K562 (cell line): ENCODE data around the gene CCDC192. TPM values are rescaled to one million over a fixed set of nuclear protein-coding genes. Genes with fewer than 3 reads are reported as not detected.

Experiments used
- ATAC-seq: fragments of 200-7000 bp; cut with Tn5 transposase; 3 replicates; pipeline ENCODE4 v1.9.1; 2020; ENCODE audit warnings: moderate library complexity
- BruUV-seq: library from RNA; stranded (reverse); fragments of 400-500 nt; replicated peaks from 2 replicates; lab custom pipeline; 2021; lab: Mats Ljungman, UMichigan
- CTCF ChIA-PET: fragments of 300-600 bp; formaldehyde crosslinking; extraction: SDS; loops from one replicate; lab custom pipeline; 2021; ENCODE audit warnings: low intra/inter-chr PET ratio; lab: Yijun Ruan, JAX
- POLR2A ChIA-PET: fragments of 300-600, 350-650 bp; sonication (Branson Sonifier 250); formaldehyde crosslinking; extraction: SDS; loops from one replicate; lab custom pipeline; 2021; ENCODE audit warnings: antibody characterized with exemption, inconsistent platforms; lab: Yijun Ruan, JAX
- DNase-seq, 4 experiments: peaks; one replicate each; pipeline versions ENCODE4 v3.0.0 to v3.0.0-alpha.2; 2011 to 2018; ENCODE audit warnings: low spot score in 3 of 4, mixed read lengths in 3 of 4; ENCODE audit errors: extremely low read depth in 1 of 4
- FAIRE-seq: peaks from 2 replicates; lab custom pipeline; 2011; peaks lifted over from hg19 to GRCh38; lab: Jason Lieb, UNC
- H2AFZ ChIP-seq: 2 replicates; pipeline ENCODE4 v1.6.0; 2011; ENCODE audit warnings: low read depth, low read length, control low read depth, inconsistent platforms
- H3K27ac ChIP-seq: fragments of 200-600 bp; 3 replicates; pipeline ENCODE4 v1.8.0; 2011; ENCODE audit warnings: low read depth, mild to moderate bottlenecking, control low read depth, inconsistent platforms, low read length, moderate library complexity, mixed read lengths; ENCODE audit errors: extremely low read depth
- H3K27me3 ChIP-seq, 2 experiments: fragments of 300-600 bp in 1 of 2; 2 replicates in 1 of 2; 3 replicates in 1 of 2; pipeline versions ENCODE4 v1.6.0 to v1.8.0; 2011; ENCODE audit warnings: inconsistent platforms in 2 of 2, low read length in 2 of 2, mild to moderate bottlenecking in 1 of 2, mixed read lengths in 1 of 2, moderate library complexity in 1 of 2; ENCODE audit not compliant: control insufficient read depth in 2 of 2, insufficient read depth in 2 of 2
- H3K36me3 ChIP-seq: fragments of 300-600 bp; 3 replicates; pipeline ENCODE4 v1.8.0; 2011; ENCODE audit warnings: mild to moderate bottlenecking, low read length, inconsistent platforms; ENCODE audit not compliant: control insufficient read depth, insufficient read depth
- H3K4me1 ChIP-seq, 2 experiments: fragments of 200-600 bp in 1 of 2; replicated peaks in 1 of 2; 2 replicates in 1 of 2; 3 replicates in 1 of 2; pipeline versions ENCODE4 v1.5.1 to v1.8.0; 2011; ENCODE audit warnings: inconsistent platforms in 2 of 2, low read length in 2 of 2, mild to moderate bottlenecking in 1 of 2, mixed read lengths in 1 of 2, moderate library complexity in 1 of 2; ENCODE audit not compliant: control insufficient read depth in 2 of 2, insufficient read depth in 2 of 2
- H3K4me2 ChIP-seq: 2 replicates; pipeline ENCODE4 v1.6.1; 2011; ENCODE audit warnings: low read length, control low read depth, inconsistent platforms, mixed read lengths; ENCODE audit not compliant: insufficient read depth
- H3K4me3 ChIP-seq: fragments of 200-600 bp; sonication (generic), shearing (Covaris generic); 2 replicates; pipeline ENCODE4 v1.5.1; 2016; ENCODE audit warnings: control low read depth, inconsistent platforms
- H3K79me2 ChIP-seq: fragments of 200-600 bp; 3 replicates; pipeline ENCODE4 v1.8.0; 2011; ENCODE audit warnings: low read length, inconsistent platforms; ENCODE audit not compliant: control insufficient read depth, insufficient read depth
- H3K9ac ChIP-seq, 2 experiments: 2 replicates each; pipeline versions ENCODE4 v1.6.0 to v1.6.1; 2011; ENCODE audit warnings: low read depth in 2 of 2, low read length in 2 of 2, control low read depth in 1 of 2, inconsistent platforms in 1 of 2, mild to moderate bottlenecking in 1 of 2, mixed read lengths in 1 of 2; ENCODE audit not compliant: insufficient read depth in 1 of 2
- H3K9me1 ChIP-seq: one replicate; pipeline ENCODE4 v1.6.0; 2011; ENCODE audit warnings: inconsistent platforms, mild to moderate bottlenecking, low read length, moderate library complexity; ENCODE audit not compliant: control insufficient read depth, insufficient read depth
- H3K9me3 ChIP-seq: replicated peaks from 2 replicates; pipeline ENCODE4 v1.5.1; 2011; ENCODE audit warnings: low read depth, low read length, inconsistent platforms; ENCODE audit not compliant: control insufficient read depth, insufficient read depth
- H4K20me1 ChIP-seq: replicated peaks from 2 replicates; pipeline ENCODE4 v1.6.1; 2011; ENCODE audit warnings: low read length, inconsistent platforms, mixed read lengths; ENCODE audit not compliant: control insufficient read depth, insufficient read depth
- BCOR ChIP-seq: fragments of 450-650 bp; IDR thresholded peaks from 2 replicates; pipeline ENCODE4 v1.6.1; 2016
- FOXJ2 ChIP-seq: fragments of 200-800 bp; sonication (Bioruptor generic); IDR thresholded peaks from 2 replicates; pipeline ENCODE4 v1.6.1; 2016; ENCODE audit warnings: missing genetic modification characterization, missing compliant biosample characterization
- KAT2B ChIP-seq: IDR thresholded peaks from one replicate; pipeline ENCODE4 v1.6.1; 2012; ENCODE audit warnings: low read depth, mild to moderate bottlenecking, control low read depth, inconsistent platforms, low read length, moderate library complexity
- NCOA1 ChIP-seq: fragments of 450-650 bp; IDR thresholded peaks from 2 replicates; pipeline ENCODE4 v1.6.1; 2016; ENCODE audit warnings: low read depth
- SMAD4 ChIP-seq: fragments of 250-450 bp; sonication (Bioruptor Pico); conservative IDR thresholded peaks from 2 replicates; pipeline ENCODE4 v1.8.0; 2021; ENCODE audit warnings: inconsistent platforms, mild to moderate bottlenecking, moderate library complexity
- SRSF7 ChIP-seq: fragments of 200-400 bp; formaldehyde crosslinking; optimal IDR thresholded peaks from 2 replicates; pipeline ENCODE3; 2017; ENCODE audit warnings: mild to moderate bottlenecking, low read depth, low read length
- WGBS: fragments of 100-300 bp; shearing (Covaris generic); methylation state at CpG from one replicate; pipeline ENCODE4 v1.1.6; 2016; ENCODE audit warnings: low coverage, mixed read lengths; ENCODE audit not compliant: insufficient coverage; ENCODE audit errors: missing lambda C conversion rate; 5-methylcytosine and 5-hydroxymethylcytosine counted together
- in situ Hi-C: fragments of 300-500 bp; cut with MboI; formaldehyde crosslinking; loops from 4 replicates; pipeline ENCODE4 v1.15.0; 2018; ENCODE audit warnings: inconsistent platforms, mixed read lengths
- intact Hi-C: fragments of 100-400 bp; cut with micrococcal nuclease; formaldehyde crosslinking; loops from 2 replicates; pipeline ENCODE4 v1.14.2; 2022
- polyA plus RNA-seq, 8 experiments: library from polyadenylated mRNA; depleted of rRNA in 4 of 8; stranded (reverse) in 5 of 8; unstranded in 3 of 8; fragments of >200 nt; fragmentation: Nextera tagmentation in 2 of 8; fragmentation: Illumina TruSeq in 1 of 8; extraction: Ambion mirVana in 2 of 8; extraction: Trizol in 1 of 8; gene quantifications; 2 replicates each; pipeline versions ENCODE4 v1.2.1 to v1.2.3, GENCODE V29; 2011 to 2014; ENCODE audit warnings: inconsistent platforms in 1 of 8, missing spikeins in 1 of 8
- total RNA-seq, 7 experiments: library from RNA; depleted of rRNA in 6 of 7; stranded (reverse); fragments of >200 nt in 6 of 7; fragmentation: Illumina TruSeq in 2 of 7; extraction: Trizol in 2 of 7; gene quantifications; 2 replicates each; pipeline versions ENCODE4 v1.2.1 to v1.2.3, GENCODE V29; 2011 to 2021; ENCODE audit warnings: low replicate concordance in 1 of 7
- TF ChIP-seq, protein P1 (sequence below): fragments of 450-650 bp; IDR thresholded peaks from 2 replicates; pipeline ENCODE4 v1.7.1; 2018; ENCODE audit warnings: mild to moderate bottlenecking, low read depth; ENCODE audit not compliant: partially characterized antibody

Gene CCDC192
- total and polyA plus RNA-seq, 9 of the 15 experiments (the other 6 are each of a cell fraction or from before 2014, with no cell fraction given), result 0.21 to 0.66 (median 0.38) TPM; not detected in 2

- BruUV-seq, result no TSS peak
- TF ChIP-seq SRSF7, result no peak
- TF ChIP-seq KAT2B, result no peak
- TF ChIP-seq, protein P1, sequence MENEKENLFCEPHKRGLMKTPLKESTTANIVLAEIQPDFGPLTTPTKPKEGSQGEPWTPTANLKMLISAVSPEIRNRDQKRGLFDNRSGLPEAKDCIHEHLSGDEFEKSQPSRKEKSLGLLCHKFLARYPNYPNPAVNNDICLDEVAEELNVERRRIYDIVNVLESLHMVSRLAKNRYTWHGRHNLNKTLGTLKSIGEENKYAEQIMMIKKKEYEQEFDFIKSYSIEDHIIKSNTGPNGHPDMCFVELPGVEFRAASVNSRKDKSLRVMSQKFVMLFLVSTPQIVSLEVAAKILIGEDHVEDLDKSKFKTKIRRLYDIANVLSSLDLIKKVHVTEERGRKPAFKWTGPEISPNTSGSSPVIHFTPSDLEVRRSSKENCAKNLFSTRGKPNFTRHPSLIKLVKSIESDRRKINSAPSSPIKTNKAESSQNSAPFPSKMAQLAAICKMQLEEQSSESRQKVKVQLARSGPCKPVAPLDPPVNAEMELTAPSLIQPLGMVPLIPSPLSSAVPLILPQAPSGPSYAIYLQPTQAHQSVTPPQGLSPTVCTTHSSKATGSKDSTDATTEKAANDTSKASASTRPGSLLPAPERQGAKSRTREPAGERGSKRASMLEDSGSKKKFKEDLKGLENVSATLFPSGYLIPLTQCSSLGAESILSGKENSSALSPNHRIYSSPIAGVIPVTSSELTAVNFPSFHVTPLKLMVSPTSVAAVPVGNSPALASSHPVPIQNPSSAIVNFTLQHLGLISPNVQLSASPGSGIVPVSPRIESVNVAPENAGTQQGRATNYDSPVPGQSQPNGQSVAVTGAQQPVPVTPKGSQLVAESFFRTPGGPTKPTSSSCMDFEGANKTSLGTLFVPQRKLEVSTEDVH, result no peak
- no peak for TF ChIP-seq BCOR
- TF ChIP-seq FOXJ2 (tag), result no peak
- no peak for TF ChIP-seq NCOA1
- no peak for TF ChIP-seq SMAD4 (CRISPR knock-in tag)
- intact Hi-C loops, result no loop called here
- DNase-seq (no peak), ATAC-seq (no peak), FAIRE-seq (no peak)
- Histone ChIP-seq H3K4me1 (no peaks in the 10 kb centered on the region), H2AFZ (no peak overlapping the region), H3K79me2 (no peaks in the 10 kb centered on the region), H3K36me3 (no peaks in the 10 kb centered on the region), H3K27ac (no peak overlapping the region), H4K20me1 (no peaks in the 10 kb centered on the region), H3K4me2 (no peak overlapping the region), H3K27me3 (no peaks in the 10 kb centered on the region), H3K4me3 (no peak overlapping the region), H3K9ac (no peak overlapping the region), H3K9me3 (no peaks in the 10 kb centered on the region), H3K9me1 (no peaks in the 10 kb centered on the region)
- POLR2A ChIA-PET, result no interaction called here
- 0% methylated on average over 1 of the region's 1 CpG for WGBS
- in situ Hi-C loops, result no loop called here
- CTCF ChIA-PET, result no interaction called here
Observed at GRCh38 chr5:127680595-127680994, 22.6 kb upstream of the CCDC192 start.
